ENCODE measurements around the gene STRA6.
A peak's percentile ranks its signal among the peaks of the same experiment; 100 is the strongest.

The STRA6 gene

GRCh38 chr15:74207652-74208440 is 5.3 kb upstream of the STRA6 start:
- no peak for DNase-seq

DNA sequence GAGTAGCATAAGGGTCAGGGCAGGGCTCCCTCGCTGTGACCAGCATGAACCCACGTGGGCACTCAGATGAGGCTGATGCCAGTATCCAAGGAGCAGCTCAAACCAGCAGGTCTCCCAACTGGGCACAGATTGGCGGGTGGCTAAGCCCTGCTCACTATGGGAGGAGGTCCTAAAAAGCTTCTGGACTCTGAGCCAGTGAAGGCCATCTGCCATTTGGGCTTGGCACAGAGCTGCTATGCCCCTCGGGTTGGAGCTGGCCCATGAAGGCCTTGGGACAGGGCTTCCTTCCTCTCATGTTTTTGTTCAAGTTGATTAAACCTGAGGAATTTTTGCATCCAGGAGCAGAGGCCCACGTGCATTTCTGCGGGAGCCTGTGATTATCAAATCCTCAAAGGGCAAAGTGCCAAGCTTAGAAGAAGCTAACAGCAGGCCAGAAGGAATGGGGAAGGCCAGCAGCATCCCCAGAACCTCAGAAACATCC is 4.3 kb upstream of the STRA6 start:
- DNase-seq = no peak

DNA sequence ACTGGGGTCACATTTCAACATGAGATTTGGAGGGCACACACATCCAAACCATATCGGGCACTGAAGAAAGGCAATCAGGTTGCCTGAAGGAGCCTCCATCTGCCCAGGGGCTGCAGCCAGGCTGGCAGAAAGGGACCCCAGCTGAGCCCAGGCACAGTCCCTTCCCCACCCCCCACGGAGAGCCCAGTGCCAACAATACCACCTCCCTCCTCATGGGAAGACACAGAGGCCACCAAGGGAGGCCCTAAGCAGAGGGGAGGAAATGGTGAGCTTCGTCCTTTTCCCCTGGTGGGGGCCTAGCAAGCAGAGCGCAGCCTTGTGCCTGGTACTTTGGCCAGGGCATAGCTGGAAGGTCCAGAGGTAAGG is 3.0 kb upstream of the STRA6 start:
- DNase-seq = no peak

GRCh38 chr15:74203914-74204431 is 1.4 kb upstream of the STRA6 start:
- peak in 1 of 3 donors; percentile 31 for DNase-seq

GRCh38 chr15:74201710-74202420 is 722 bp downstream of the STRA6 start:
- DNase-seq = no peak

GRCh38 chr15:74200871-74201419 is 1.6 kb downstream of the STRA6 start:
- no peak for DNase-seq

DNA sequence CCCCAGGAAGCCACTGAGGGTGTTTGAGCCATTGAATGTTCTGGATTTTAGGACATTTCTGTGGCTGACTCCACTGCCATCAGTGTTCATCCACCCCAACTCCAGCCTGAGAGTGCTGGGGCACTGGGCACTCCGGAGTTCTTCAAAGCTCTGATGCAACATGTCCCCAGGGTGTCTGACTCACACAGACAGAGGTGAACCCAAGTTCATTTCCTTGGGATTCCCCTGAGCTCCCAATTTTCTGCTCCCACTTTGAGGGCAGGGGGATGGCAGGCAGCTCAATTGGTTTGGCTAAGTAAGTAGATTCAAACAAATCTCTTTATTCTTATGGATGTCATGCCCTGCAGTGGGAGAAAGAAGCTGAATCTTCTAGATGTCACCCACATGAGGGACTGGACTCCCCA is 2.2 kb downstream of the STRA6 start:
- peak; percentile 53 to 57 (median 56) for DNase-seq

- no peak for DNase-seq
Measured at GRCh38 chr15:74199297-74199652, 3.3 kb downstream of the STRA6 start.

- no peak for DNase-seq
Measured at GRCh38 chr15:74197176-74197965, 5.2 kb downstream of the STRA6 start.

- peak; percentile 71 to 82 (median 78) for DNase-seq
Measured at GRCh38 chr15:74196175-74196574, 6.4 kb downstream of the STRA6 start.

DNA sequence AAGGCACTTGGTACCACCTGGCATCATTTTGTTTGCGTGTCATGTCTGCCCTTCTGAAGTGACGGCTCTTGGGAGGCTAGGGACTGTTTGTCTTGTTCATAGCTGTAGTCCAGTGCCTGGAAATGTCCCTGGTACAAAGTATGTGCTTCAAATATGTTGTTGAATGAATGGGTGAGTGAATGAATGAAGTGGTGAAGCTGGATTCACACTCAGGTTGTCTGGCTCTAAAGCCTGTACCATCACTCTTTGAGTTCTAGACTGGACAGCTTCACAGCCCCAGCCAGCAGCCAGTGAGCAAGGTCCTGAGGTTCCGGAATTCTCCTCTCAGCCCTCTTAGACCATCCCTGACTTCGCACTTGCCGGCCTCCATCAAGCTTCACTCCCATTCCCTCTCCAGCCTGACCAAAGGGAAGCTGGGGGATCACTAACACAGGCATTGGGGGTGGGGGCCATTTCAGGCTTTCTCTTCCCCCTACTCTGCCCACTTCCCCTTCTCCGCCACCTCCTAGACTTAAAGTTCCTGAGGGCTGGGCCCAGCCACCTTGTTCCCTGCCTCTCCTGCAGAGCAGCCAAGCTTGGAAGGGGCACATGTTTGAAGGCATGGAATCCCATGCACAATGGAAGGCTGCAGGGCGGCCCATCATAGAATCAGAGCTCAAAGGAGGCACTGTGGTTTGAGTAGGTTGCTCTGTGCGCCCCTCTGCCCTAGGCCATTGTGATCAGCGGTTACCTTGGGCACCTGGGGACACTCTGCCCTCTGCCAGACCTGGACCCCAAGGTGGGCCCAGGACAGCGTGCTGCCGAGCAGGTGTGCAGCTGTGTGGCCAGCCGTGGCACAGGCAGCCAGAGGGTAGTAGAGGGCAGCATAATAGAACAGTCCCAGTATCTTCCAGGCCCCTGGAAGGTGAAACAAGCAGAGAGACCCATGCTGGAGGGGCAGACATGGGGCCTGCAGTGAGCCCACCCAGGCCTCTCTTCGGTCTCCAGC is 7.7 kb downstream of the STRA6 start:
- DNase-seq = no peak

- DNase-seq = no peak
Measured at GRCh38 chr15:74193905-74194304, 8.7 kb downstream of the STRA6 start.

DNA sequence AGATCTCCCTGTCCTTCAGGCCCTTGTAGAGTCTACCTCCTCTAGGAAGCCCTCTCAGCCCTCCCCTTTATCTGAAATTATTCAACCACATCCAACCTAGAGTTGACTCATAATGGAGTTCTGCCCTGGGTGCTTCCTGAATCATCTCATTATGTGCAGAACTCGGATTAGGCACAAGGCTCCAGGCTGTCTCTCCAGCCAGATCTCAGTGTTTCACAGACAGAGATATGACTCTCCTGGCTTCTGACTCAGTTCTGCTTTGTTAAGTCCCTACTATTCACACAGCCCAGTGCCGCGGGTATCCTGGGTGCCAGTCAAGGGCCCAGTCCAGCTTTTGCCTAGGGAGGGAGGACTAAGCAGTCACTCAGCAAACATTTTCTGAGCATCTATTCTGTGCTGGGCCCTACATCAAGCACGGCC is 9.3 kb downstream of the STRA6 start:
- DNase-seq = peak; percentile 15 to 51 (median 44)

DNA sequence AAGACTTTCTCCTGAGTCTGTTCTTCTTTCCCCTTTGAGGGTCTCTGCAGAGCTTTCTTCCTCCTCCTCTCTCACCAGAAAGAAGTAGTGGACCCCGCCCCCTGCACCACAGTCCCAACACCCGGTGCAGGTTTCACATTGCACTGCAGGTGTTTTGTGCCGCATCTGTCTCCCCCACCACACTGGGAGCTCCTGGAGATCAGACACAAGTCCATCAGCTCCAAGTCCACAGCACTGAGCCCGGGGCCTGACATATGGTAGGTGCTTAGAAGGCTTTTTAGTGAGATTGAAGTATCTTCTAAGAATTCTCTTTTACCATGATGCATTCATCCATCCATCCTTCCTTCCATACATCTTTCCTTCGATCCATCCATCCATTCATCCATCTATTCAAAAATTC is 9.8 kb downstream of the STRA6 start:
- DNase-seq = no peak

GRCh38 chr15:74191798-74192197 is 10.8 kb downstream of the STRA6 start:
- DNase-seq = no peak

DNA sequence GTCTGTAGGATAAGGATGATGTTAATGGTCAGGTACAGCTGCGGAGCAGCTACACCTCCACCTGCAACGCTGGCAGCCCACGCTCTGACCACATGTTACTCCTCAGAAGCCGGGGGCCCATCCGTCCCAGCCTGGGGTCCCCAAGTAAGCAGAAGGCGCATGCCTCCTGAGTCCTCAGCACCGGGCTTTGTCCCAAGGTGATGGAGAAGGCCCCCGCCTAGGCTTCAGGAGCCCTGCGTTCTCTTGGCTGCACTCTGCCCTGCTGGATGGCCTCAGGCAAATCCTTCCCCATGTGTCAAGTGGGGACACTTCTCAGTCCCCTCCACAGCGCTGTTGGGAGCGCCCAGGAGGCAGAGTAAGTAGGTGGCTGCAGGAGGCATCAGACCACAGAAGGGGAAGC is 14.4 kb downstream of the STRA6 start:
- no peak for DNase-seq

- peak in 2 of 3 donors; percentile 17 to 37 for DNase-seq
Measured at GRCh38 chr15:74185710-74186348, 16.8 kb downstream of the STRA6 start.

GRCh38 chr15:74184582-74185091 is 17.9 kb downstream of the STRA6 start:
- no peak for DNase-seq

DNA sequence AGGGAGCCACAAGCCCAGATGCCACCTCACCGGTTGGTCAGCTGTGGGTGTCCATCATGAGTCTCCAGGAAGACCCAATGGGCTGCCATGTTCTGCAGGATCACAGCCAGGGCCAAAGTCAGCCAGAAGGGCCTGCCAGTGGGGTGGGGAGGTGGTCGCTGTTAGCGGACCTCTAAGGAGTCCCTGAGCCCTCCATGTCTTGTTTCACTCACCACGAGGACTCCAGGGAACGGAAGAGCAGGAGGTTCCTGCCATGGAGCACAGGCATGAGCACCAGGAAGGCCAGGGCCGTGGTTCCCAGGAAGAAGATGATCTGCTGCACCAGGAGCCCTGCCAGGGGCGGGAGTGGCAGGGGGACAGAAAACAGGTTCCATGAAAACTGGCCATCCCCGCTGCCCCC is 20.5 kb downstream of the STRA6 start:
- DNase-seq = no peak

GRCh38 chr15:74180881-74181602 is 21.5 kb downstream of the STRA6 start:
- no peak for DNase-seq

Measured in suppressor macrophage treated with lipopolysaccharide for 1 hour (primary cell).